KMS-11 (cell line): Measurements from ENCODE around the gene OS9.
"Not testable (repeated sequence)": the region's sequence is repeated elsewhere in the genome, so short reads cannot be mapped to it uniquely, and the experiment has no call there.

Experiments used
- H2AFZ ChIP-seq: fragments of 200-600 bp; sonication (generic); 2 replicates; pipeline ENCODE4 v1.6.1; 2016; ENCODE audit warnings: antibody characterized with exemption, mixed run types, low read depth
- H3K27ac ChIP-seq: fragments of 200-600 bp; sonication (generic); 2 replicates; pipeline ENCODE4 v1.6.1; 2016; ENCODE audit warnings: mild to moderate bottlenecking, mixed run types
- H3K27me3 ChIP-seq: fragments of 200-600 bp; sonication (generic); 2 replicates; pipeline ENCODE4 v1.6.1; 2017; ENCODE audit warnings: mild to moderate bottlenecking, low read depth, mixed run types, moderate library complexity; ENCODE audit not compliant: insufficient read depth
- H3K36me3 ChIP-seq: fragments of 200-600 bp; sonication (generic); 2 replicates; pipeline ENCODE4 v1.6.1; 2017; ENCODE audit warnings: mild to moderate bottlenecking, mixed run types; ENCODE audit not compliant: insufficient read depth
- H3K4me1 ChIP-seq: fragments of 200-600 bp; sonication (generic); 2 replicates; pipeline ENCODE4 v1.6.1; 2016; ENCODE audit warnings: mild to moderate bottlenecking, low read depth, mixed run types; ENCODE audit not compliant: poor library complexity, severe bottlenecking
- H3K4me2 ChIP-seq: fragments of 200-600 bp; sonication (generic); 2 replicates; pipeline ENCODE4 v1.7.0; 2016; ENCODE audit warnings: mild to moderate bottlenecking, mixed run types
- H3K4me3 ChIP-seq: fragments of 200-600 bp; sonication (generic); IDR thresholded peaks from 2 replicates; pipeline ENCODE4 v1.6.1; 2017; ENCODE audit warnings: low read depth, low read length, mixed read lengths; ENCODE audit not compliant: insufficient read depth
- H3K79me2 ChIP-seq: fragments of 200-600 bp; sonication (generic); 2 replicates; pipeline ENCODE4 v1.6.1; 2016; ENCODE audit warnings: low read depth, mixed run types; ENCODE audit not compliant: insufficient read depth
- H3K9ac ChIP-seq: fragments of 200-600 bp; sonication (generic); 2 replicates; pipeline ENCODE4 v1.6.1; 2016; ENCODE audit warnings: mild to moderate bottlenecking, mixed run types
- H4K20me1 ChIP-seq: fragments of 200-600 bp; sonication (generic); 2 replicates; pipeline ENCODE4 v1.6.1; 2016; ENCODE audit warnings: mild to moderate bottlenecking, mixed run types; ENCODE audit not compliant: insufficient read depth
- TF ChIP-seq, protein P1 (sequence below): fragments of 200-600 bp; sonication (generic); conservative IDR thresholded peaks from 2 replicates; pipeline ENCODE4 v1.6.1; 2017; ENCODE audit warnings: low read depth, mild to moderate bottlenecking, antibody characterized with exemption, low read length, moderate library complexity, mixed read lengths

Gene OS9

DNA sequence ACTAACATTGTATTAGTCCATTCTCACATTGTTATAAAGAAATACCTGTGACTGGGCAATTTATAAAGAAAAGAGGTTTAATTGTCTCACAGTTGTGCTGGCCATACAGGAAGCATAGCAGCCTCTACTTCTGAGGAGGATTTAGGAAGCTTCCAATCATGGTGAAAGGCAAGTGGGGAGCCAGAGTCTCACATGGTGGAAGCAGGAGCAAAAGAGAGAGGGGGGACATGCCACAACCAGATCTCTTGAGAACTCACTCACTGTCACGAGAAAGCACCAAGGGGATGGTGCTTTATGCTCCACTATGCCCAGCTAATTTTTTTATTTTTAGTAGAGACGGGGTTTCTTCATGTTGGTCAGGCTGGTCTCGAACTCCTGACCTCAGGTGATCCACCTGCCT, 13.3 kb downstream of the OS9 start:
- no peaks in the 10 kb centered on the region for H3K79me2 ChIP-seq
- no peaks in the 10 kb centered on the region for H4K20me1 ChIP-seq
- no peaks in the 10 kb centered on the region for H3K4me1 ChIP-seq
- H3K27me3 ChIP-seq: no peaks in the 10 kb centered on the region
- no peak overlapping the region for H3K4me2 ChIP-seq
- H3K9ac ChIP-seq: no peak overlapping the region
- no peak overlapping the region for H2AFZ ChIP-seq
- TF ChIP-seq, protein P1, sequence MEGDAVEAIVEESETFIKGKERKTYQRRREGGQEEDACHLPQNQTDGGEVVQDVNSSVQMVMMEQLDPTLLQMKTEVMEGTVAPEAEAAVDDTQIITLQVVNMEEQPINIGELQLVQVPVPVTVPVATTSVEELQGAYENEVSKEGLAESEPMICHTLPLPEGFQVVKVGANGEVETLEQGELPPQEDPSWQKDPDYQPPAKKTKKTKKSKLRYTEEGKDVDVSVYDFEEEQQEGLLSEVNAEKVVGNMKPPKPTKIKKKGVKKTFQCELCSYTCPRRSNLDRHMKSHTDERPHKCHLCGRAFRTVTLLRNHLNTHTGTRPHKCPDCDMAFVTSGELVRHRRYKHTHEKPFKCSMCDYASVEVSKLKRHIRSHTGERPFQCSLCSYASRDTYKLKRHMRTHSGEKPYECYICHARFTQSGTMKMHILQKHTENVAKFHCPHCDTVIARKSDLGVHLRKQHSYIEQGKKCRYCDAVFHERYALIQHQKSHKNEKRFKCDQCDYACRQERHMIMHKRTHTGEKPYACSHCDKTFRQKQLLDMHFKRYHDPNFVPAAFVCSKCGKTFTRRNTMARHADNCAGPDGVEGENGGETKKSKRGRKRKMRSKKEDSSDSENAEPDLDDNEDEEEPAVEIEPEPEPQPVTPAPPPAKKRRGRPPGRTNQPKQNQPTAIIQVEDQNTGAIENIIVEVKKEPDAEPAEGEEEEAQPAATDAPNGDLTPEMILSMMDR: no peak
- peaks cover 7% of the 10 kb centered on the region; the same call in 1 of the 2 replicates for H3K36me3 ChIP-seq
- no peak overlapping the region for H3K4me3 ChIP-seq
- H3K27ac ChIP-seq: no peak overlapping the region

DNA sequence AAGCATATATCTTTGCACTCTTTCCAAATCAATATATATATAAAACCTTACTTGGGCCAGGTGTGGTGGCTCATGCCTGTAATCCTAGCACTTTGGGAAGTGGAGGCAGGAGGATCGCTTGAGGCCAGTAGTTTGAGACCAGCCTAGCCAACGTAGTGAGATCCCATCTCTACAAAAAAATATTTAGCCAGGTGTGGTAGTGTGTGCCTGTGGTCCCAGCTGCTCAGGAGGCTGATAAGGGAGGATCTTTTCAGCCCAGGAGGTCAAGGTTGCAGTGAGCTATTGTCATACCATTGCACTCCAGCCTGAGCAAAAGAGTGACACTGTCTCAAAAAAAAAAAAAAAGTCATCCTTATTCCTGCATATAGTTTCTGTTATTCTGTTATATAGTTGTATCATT, 14.4 kb downstream of the OS9 start:
- H4K20me1 ChIP-seq: no peaks in the 10 kb centered on the region
- no peaks in the 10 kb centered on the region for H3K27me3 ChIP-seq
- H3K4me3 ChIP-seq: no peak overlapping the region
- H3K4me1 ChIP-seq: no peaks in the 10 kb centered on the region
- H3K9ac ChIP-seq: no peak overlapping the region
- no peak overlapping the region for H3K27ac ChIP-seq
- H3K4me2 ChIP-seq: no peak overlapping the region
- TF ChIP-seq, protein P1: no peak
- H3K36me3 ChIP-seq: peaks cover 7% of the 10 kb centered on the region; the same call in 1 of the 2 replicates
- no peaks in the 10 kb centered on the region for H3K79me2 ChIP-seq
- no peak overlapping the region for H2AFZ ChIP-seq

DNA sequence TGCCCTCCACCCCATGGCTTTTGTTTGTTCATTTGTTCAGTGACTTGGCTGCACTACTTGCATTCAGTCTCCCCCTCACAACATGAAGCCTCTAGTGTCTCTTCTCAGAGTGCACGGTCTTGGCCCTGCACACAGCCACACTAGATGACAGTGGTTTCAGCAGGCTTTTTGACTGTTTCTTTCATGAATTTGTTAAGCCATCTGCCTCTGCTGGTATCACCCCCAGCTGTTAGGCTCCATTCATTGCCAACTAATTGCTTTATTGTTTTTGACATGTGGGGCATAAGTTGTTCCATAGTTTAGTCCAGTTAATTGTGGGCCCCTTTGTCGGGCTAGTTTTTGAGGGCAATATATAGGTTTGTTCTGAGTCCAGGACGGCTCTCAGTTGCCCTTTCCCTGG, 18.8 kb downstream of the OS9 start:
- no peaks in the 10 kb centered on the region for H3K27me3 ChIP-seq
- no peaks in the 10 kb centered on the region; the same call in 1 of the 2 replicates for H3K36me3 ChIP-seq
- no peaks in the 10 kb centered on the region for H3K4me1 ChIP-seq
- TF ChIP-seq, protein P1: no peak
- H4K20me1 ChIP-seq: no peaks in the 10 kb centered on the region
- H2AFZ ChIP-seq: no peak overlapping the region
- H3K9ac ChIP-seq: no peak overlapping the region
- no peaks in the 10 kb centered on the region for H3K79me2 ChIP-seq
- no peak overlapping the region for H3K27ac ChIP-seq
- no peak overlapping the region for H3K4me2 ChIP-seq
- H3K4me3 ChIP-seq: no peak overlapping the region

DNA sequence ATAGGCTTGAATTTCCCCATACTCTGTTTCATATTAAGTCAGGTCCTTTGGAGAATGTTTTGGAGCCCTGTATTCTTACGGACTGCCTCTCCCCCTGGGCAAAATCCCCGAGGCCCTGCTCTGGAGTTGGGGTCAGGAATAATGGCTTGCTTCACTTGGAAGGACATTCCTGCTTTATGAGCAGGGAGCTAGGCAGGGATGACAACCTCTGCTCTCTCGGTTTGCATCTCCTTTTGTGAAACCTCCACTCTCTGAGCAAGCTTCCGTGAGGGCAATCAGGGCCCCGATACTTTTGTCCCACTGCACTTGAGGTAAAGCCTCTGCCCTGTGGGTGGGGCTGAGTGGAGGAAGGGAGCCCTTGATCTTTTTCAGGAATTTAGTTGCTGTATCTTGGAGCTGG, 19.3 kb downstream of the OS9 start:
- Histone ChIP-seq H3K4me2 (no peak overlapping the region), H3K27ac (no peak overlapping the region), H3K4me1 (no peaks in the 10 kb centered on the region), H3K27me3 (no peaks in the 10 kb centered on the region), H4K20me1 (no peaks in the 10 kb centered on the region), H3K4me3 (no peak overlapping the region), H3K79me2 (no peaks in the 10 kb centered on the region), H2AFZ (no peak overlapping the region), H3K9ac (no peak overlapping the region), H3K36me3 (peaks cover 3% of the 10 kb centered on the region; the same call in 1 of the 2 replicates)
- TF ChIP-seq, protein P1: no peak

DNA sequence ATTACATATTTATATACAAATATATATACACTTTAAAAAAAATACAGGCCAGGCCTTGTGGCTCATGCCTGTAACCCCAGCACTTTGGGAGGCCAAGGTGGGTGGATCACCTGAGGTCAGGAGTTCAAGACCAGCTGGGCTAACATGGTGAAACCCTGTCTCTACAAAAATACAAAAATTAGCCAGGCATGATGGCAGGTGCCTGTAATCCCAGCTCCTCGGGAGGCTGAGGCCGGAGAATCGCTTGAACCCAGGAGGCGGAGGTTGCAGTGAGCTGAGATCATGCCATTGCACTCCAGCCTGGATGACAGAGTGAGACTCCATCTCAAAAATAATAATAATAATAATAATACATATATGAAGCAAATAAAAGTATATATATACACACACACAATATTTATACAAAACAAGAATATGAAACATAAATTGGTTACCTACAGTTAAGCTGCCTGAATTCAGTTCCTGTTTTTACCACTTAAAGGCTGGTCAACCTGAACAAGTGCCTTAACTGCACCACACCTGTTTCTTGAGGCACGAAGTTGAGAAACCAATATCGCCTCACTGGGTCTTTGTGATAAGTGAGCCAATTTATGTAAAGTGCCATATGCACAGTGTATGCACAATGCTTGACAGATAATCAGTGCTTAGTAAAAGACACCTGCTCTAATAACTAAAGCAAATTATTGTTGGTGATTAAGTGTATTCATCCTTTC, 21.3 kb downstream of the OS9 start:
- H3K27ac ChIP-seq, H4K20me1 ChIP-seq, H3K9ac ChIP-seq, H3K4me1 ChIP-seq, H3K4me3 ChIP-seq, H2AFZ ChIP-seq, H3K27me3 ChIP-seq, H3K79me2 ChIP-seq, H3K36me3 ChIP-seq, H3K4me2 ChIP-seq: not testable (repeated sequence)
